Sigmoid colon (tissue), 4 donors: Measurements from ENCODE around the gene ABCB6.

Experiments used
- CTCF ChIP-seq, 4 experiments: fragments of 450-650 bp in 3 of 4; fragments of 200-600 bp in 1 of 4; IDR thresholded peaks; one replicate each; pipeline ENCODE4 v1.5.1; 2016 to 2019; ENCODE audit warnings: antibody characterized with exemption in 4 of 4, mild to moderate bottlenecking in 3 of 4, moderate library complexity in 2 of 4
- POLR2AphosphoS5 ChIP-seq, 4 donors: sonication (generic); formaldehyde crosslinking; IDR thresholded peaks; one replicate each; pipeline ENCODE4 v1.6.1; 2017; ENCODE audit warnings: antibody characterized with exemption in 4 of 4

GRCh38 chr2:219177552-219178376 lies 41.0 kb downstream of the ABCB6 start, which contains the start of gene RETREG2:
- TF ChIP-seq POLR2AphosphoS5 (IDR thresholded peaks at IDR 0.05) (peak; percentile 97 to 100 (median 100)), CTCF (IDR thresholded peaks at IDR 0.05) (peak in 1 of 4 experiments; percentile 25)
